GM12874 (cell line): ENCODE results near the gene RIMS1.

ENCODE experiments used
- CTCF ChIP-seq: IDR thresholded peaks from 2 replicates; pipeline ENCODE4 v1.5.1; 2011; ENCODE audit warnings: low read depth, mild to moderate bottlenecking, control low read depth, low read length, moderate library complexity; ENCODE audit not compliant: insufficient read depth

RIMS1 gene

DNA sequence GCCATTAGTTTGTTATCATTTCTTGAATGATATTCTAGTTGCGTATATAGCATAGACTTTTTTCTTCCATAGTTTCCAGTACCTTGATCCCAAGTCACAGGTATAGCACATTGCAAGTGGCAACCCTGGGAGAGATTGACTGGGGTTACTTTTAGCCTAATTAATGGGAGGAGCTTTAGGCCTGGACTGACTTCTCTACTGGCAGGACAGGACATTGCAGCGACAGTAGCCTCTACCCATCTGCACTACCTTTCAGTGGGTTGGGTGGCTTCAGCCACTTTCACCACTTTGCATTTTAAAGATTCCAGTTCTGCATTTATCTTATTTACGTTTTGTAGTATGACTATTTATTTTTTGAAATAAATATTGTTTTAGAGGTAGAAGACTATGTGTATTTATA lies 320.3 kb downstream of the RIMS1 start:
- TF ChIP-seq CTCF: no peak

GRCh38 chr6:72212686-72213085 lies 326.3 kb downstream of the RIMS1 start:
- TF ChIP-seq CTCF: no peak

- no peak for TF ChIP-seq CTCF
Measured at GRCh38 chr6:72213654-72214053, 327.3 kb downstream of the RIMS1 start.

GRCh38 chr6:72216222-72217068 lies 330.1 kb downstream of the RIMS1 start:
- TF ChIP-seq CTCF: no peak

GRCh38 chr6:72217626-72218025 lies 331.3 kb downstream of the RIMS1 start:
- TF ChIP-seq CTCF: no peak

DNA sequence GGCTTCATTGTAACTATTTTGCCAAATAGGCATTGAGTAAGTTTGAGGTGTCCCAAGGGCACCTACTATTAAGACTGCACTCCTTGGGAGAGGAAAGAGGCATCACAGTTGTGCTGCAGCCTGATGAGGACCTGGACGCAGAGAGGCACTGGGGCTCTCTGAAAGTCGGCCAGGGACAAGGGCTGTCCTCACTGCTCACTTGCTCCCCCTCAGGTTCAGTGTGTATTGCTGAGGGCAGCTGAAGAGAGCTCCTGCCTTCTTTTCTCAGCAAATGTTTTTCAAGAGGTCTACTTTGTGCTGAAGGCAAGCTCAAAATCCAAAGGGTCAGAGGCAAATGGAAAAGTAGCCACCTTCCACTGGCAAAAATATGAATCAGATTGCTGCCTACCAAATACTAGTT lies 331.8 kb downstream of the RIMS1 start:
- peak; percentile 17; the same call in 1 of the 2 replicates for TF ChIP-seq CTCF

- no peak for TF ChIP-seq CTCF
Measured at GRCh38 chr6:72219536-72219935, 333.2 kb downstream of the RIMS1 start.
